HepG2 (cell line): ENCODE measurements around the gene ZNF142. TPM values are rescaled to one million over a fixed set of nuclear protein-coding genes. Genes with fewer than 3 reads are reported as not detected.
"Not testable (repeated sequence)": the region's sequence is repeated elsewhere in the genome, so short reads cannot be mapped to it uniquely, and the experiment has no call there.

ENCODE experiments used
- ATF4 ChIP-seq, 2 experiments: fragments of 450-650 bp in 1 of 2; sonication (generic) in 1 of 2; formaldehyde crosslinking; IDR thresholded peaks; 2 replicates each; pipeline versions ENCODE4 v1.5.0 to v1.8.0; 2020 to 2022; ENCODE audit warnings: mild to moderate bottlenecking in 1 of 2, missing genetic modification reagents in 1 of 2
- ELF3 ChIP-seq: IDR thresholded peaks from 2 replicates; pipeline ENCODE4 v1.6.1; 2016; ENCODE audit warnings: missing genetic modification reagents, missing compliant biosample characterization
- MYPOP ChIP-seq: sonication (generic); formaldehyde crosslinking; IDR thresholded peaks from 2 replicates; pipeline ENCODE4 v1.8.1; 2023; ENCODE audit warnings: mild to moderate bottlenecking, moderate library complexity, missing genetic modification reagents
- PATZ1 ChIP-seq: sonication (generic); formaldehyde crosslinking; IDR thresholded peaks from 2 replicates; pipeline ENCODE4 v1.4.0; 2020; ENCODE audit warnings: missing genetic modification reagents
- PPARG ChIP-seq: conservative IDR thresholded peaks from 2 replicates; pipeline ENCODE4 v1.6.1; 2016; ENCODE audit warnings: missing biosample characterization, missing genetic modification reagents
- RFXANK ChIP-seq: IDR thresholded peaks from 2 replicates; pipeline ENCODE4 v1.6.1; 2016
- RFXAP ChIP-seq: sonication (generic); formaldehyde crosslinking; IDR thresholded peaks from 2 replicates; pipeline ENCODE4 v1.4.0; 2020; ENCODE audit warnings: missing genetic modification reagents, borderline replicate concordance
- SAP130 ChIP-seq: IDR thresholded peaks from 2 replicates; pipeline ENCODE4 v1.6.1; 2016; ENCODE audit warnings: low read depth
- SMC3 ChIP-seq: IDR thresholded peaks from 2 replicates; pipeline ENCODE4 v1.6.1; 2011; ENCODE audit warnings: low read length, improper control_type of control experiment
- SNAPC5 ChIP-seq: sonication (generic); formaldehyde crosslinking; IDR thresholded peaks from 2 replicates; pipeline ENCODE4 v1.8.1; 2023; ENCODE audit warnings: mild to moderate bottlenecking, missing genetic modification reagents, borderline replicate concordance
- SOX13 ChIP-seq, 3 experiments: fragments of 450-650 bp in 1 of 3; sonication (generic) in 1 of 3; formaldehyde crosslinking in 1 of 3; IDR thresholded peaks in 2 of 3; conservative IDR thresholded peaks in 1 of 3; 2 replicates each; pipeline versions ENCODE4 v1.5.0 to v1.6.1; 2016 to 2020; ENCODE audit warnings: antibody characterized with exemption in 1 of 3, mild to moderate bottlenecking in 1 of 3, missing compliant biosample characterization in 1 of 3, missing genetic modification reagents in 1 of 3, moderate library complexity in 1 of 3
- TFDP1 ChIP-seq: IDR thresholded peaks from 2 replicates; pipeline ENCODE4 v1.6.1; 2016; ENCODE audit warnings: missing compliant biosample characterization, missing genetic modification reagents, borderline replicate concordance
- THAP11 ChIP-seq: IDR thresholded peaks from 2 replicates; pipeline ENCODE4 v1.6.1; 2016; ENCODE audit warnings: missing biosample characterization, missing genetic modification reagents
- TSC22D2 ChIP-seq: sonication (generic); formaldehyde crosslinking; IDR thresholded peaks from 2 replicates; pipeline ENCODE4 v1.5.1; 2020; ENCODE audit warnings: missing genetic modification reagents, mild to moderate bottlenecking, borderline replicate concordance
- ZBTB25 ChIP-seq: IDR thresholded peaks from 2 replicates; pipeline ENCODE4 v1.6.1; 2018; ENCODE audit warnings: missing genetic modification reagents
- ZBTB33 ChIP-seq: sonication (generic); formaldehyde crosslinking; IDR thresholded peaks from 2 replicates; pipeline ENCODE4 v1.4.0; 2020; ENCODE audit warnings: missing genetic modification reagents
- ZNF614 ChIP-seq: IDR thresholded peaks from 2 replicates; pipeline ENCODE4 v1.6.1; 2018; ENCODE audit warnings: missing biosample characterization, missing genetic modification reagents, inconsistent platforms, borderline replicate concordance
- ZNF644 ChIP-seq: IDR thresholded peaks from 2 replicates; pipeline ENCODE4 v1.6.1; 2016; ENCODE audit warnings: low read depth
- polyA plus RNA-seq, 8 experiments: library from polyadenylated mRNA; depleted of rRNA in 3 of 8; stranded (reverse) in 7 of 8; unstranded in 1 of 8; fragments of >200 nt; fragmentation: Illumina TruSeq in 4 of 8; extraction: Trizol in 4 of 8; gene quantifications; 2 replicates each; pipeline versions ENCODE4 v1.2.1 to v1.2.3, GENCODE V29; 2011 to 2016; ENCODE audit warnings: low read depth in 4 of 8, missing spikeins in 1 of 8, mixed read lengths in 1 of 8; ENCODE audit not compliant: insufficient read depth in 1 of 8
- total RNA-seq, 5 experiments: library from RNA; depleted of rRNA; stranded (reverse); fragments of >200 nt; fragmentation: Illumina TruSeq; extraction: Trizol; gene quantifications; 2 replicates each; pipeline ENCODE4 v1.2.3, GENCODE V29; 2016; ENCODE audit warnings: low read depth in 1 of 5

Gene ZNF142
- total and polyA plus RNA-seq, 2 of the 13 experiments (the other 11 are each of a cell fraction or from before 2014, with no cell fraction given) = 4.8 to 11.4 TPM

GRCh38 chr2:218687400-218688060 is 28.1 kb upstream of the ZNF142 start (continued):
- peak; percentile 92 for TF ChIP-seq ZBTB33 (CRISPR knock-in tag)
- TF ChIP-seq SOX13 (IDR thresholded peaks at IDR 0.05) = not testable (repeated sequence)
- 0 out of 4 replicates have a peak, but pooled peaks of 1 of the 2 experiments have one; percentile 17 for TF ChIP-seq SOX13 (CRISPR knock-in tag; conservative IDR thresholded peaks at IDR 0.05 in 1 of 2, IDR thresholded peaks at IDR 0.05 in 1 of 2)
- TF ChIP-seq ZNF644 (CRISPR knock-in tag) = 0 out of 2 replicates have a peak, but pooled peaks have one; percentile 49
- 0 out of 2 replicates have a peak, but pooled peaks have one; percentile 51 for TF ChIP-seq ZNF614 (CRISPR knock-in tag)
- 0 out of 2 replicates have a peak, but pooled peaks have one; percentile 21 for TF ChIP-seq RFXAP (CRISPR knock-in tag)
- 0 out of 2 replicates have a peak, but pooled peaks have one; percentile 31 for TF ChIP-seq RFXANK
- 0 out of 2 replicates have a peak, but pooled peaks have one; percentile 8 for TF ChIP-seq SNAPC5 (CRISPR knock-in tag)
- TF ChIP-seq PATZ1 (CRISPR knock-in tag) = peak; percentile 58
- TF ChIP-seq SAP130 (CRISPR knock-in tag) = peak; percentile 55; the same call in 1 of the 2 replicates
- peak; percentile 63; the same call in 1 of the 2 replicates for TF ChIP-seq TFDP1
- 0 out of 4 replicates have a peak, but pooled peaks of 1 of the 2 experiments have one; percentile 26 for TF ChIP-seq ATF4 (CRISPR knock-in tag; IDR thresholded peaks at IDR 0.05)
- TF ChIP-seq MYPOP = peak; percentile 92; the same call in 1 of the 2 replicates
- TF ChIP-seq SMC3 = peak; percentile 98
- 0 out of 2 replicates have a peak, but pooled peaks have one; percentile 42 for TF ChIP-seq TSC22D2 (CRISPR knock-in tag)
- TF ChIP-seq ELF3 (CRISPR knock-in tag) = peak; percentile 72
- TF ChIP-seq ZBTB25 = 0 out of 2 replicates have a peak, but pooled peaks have one; percentile 28
- peak; percentile 56; the same call in 1 of the 2 replicates for TF ChIP-seq THAP11 (CRISPR knock-in tag)
- 0 out of 2 replicates have a peak, but pooled peaks have one; percentile 23 for TF ChIP-seq PPARG (CRISPR knock-in tag)
